Right renal cortex interstitium (tissue), 3 donors: ENCODE results near the gene IGFN1. TPM values are rescaled to one million over a fixed set of nuclear protein-coding genes. Genes with fewer than 3 reads are reported as not detected.

Source experiments
- DNase-seq, 3 donors: peaks; one replicate each; pipeline ENCODE4 v3.0.0-alpha.2; 2013; ENCODE audit warnings: low read depth in 3 of 3, low spot score in 2 of 3
- polyA plus RNA-seq, 3 donors: library from polyadenylated mRNA; unstranded; fragments of 120-200 nt; gene quantifications; one replicate each; pipeline ENCODE4 v1.2.1, GENCODE V29; 2013; ENCODE audit not compliant: insufficient read length in 3 of 3

Gene IGFN1
- polyA plus RNA-seq, 3 donors: 0.13 to 0.42 (median 0.29) TPM

- DNase-seq: no peak
These were observed 71.3 kb downstream of the IGFN1 start for GRCh38 chr1:201261771-201262547.

- no peak for DNase-seq
These were observed 72.5 kb downstream of the IGFN1 start for GRCh38 chr1:201262963-201263608.

DNA sequence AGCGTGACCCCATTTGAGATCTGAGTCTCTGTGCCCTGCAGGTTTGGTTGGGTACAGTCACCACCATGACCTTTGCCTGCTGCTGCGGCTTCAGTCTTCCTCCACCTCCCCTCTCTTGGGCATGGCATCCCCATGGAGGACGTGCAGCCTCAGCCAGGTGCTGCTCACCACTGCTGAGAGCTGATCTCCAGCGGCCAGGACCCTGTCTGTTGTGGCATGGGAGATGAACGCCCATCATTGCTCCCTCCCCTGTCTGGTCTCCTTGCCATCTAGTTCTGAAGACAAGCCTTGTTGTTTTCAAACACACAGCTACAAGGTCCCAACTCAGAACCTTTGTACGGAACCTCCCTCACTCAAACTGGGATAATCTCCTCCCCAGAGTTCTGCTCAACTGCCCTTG lies 73.4 kb downstream of the IGFN1 start:
- DNase-seq: no peak

DNA sequence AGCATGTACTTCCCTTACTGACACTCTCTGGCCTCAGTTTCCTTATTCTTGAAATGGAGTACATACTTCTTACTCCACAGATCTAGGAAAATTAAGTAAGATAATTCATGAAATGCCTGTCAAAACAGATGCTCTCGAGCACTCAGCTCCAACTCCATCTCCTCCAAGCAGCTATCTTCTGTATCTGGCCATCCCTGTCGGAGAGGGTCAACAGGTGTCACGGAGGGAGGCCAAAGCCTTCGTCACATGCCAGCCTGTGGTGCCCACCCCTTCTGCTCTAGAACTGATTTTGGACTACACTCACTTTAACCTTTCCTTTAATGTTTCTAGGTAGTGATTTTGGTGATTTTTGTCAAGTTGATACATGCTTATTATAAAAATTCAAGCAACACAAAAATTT lies 73.9 kb downstream of the IGFN1 start:
- no peak for DNase-seq

DNA sequence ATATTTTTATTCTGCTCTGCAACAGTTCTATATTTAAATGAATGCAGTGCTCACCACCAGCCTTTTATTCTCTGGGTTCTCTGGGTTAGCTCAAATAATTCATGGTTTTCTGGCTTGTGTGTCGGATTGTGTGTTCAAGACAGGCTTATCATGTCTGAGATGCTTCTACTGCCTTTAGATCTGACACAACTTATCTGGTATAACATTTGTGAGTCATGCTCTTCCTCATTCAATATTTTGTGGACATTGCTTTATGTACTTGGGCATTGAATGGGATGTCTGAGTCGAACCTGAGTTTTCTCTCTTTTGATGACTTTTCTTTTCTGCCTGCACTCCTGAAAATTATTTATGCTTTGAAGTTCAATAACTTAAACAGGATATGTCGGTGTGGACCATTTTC lies 75.1 kb downstream of the IGFN1 start:
- no peak for DNase-seq

DNA sequence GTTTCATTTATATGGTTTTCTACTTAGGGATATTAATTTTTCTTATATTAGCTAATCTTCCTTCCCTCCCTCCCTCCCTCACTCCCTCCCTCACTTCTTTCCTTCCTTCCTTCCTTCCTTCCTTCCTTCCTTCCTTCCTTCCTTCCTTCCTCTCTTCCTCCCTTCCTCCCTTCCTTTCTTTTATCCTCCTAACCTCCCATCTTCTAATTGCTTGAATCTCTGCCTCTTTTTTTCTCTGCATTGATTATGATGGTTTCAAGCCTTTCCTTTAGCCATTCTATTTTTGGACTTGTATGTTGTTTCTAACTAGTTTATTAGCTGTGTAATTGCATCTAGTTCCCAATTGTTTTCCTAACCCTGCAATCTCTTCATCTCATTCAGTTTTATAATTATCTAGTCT lies 75.7 kb downstream of the IGFN1 start:
- DNase-seq: no peak

GRCh38 chr1:201266774-201267173 lies 76.2 kb downstream of the IGFN1 start:
- DNase-seq: no peak

- no peak for DNase-seq
These were observed 77.0 kb downstream of the IGFN1 start for GRCh38 chr1:201267481-201268229.

GRCh38 chr1:201268604-201269151 lies 78.1 kb downstream of the IGFN1 start:
- DNase-seq: no peak

DNA sequence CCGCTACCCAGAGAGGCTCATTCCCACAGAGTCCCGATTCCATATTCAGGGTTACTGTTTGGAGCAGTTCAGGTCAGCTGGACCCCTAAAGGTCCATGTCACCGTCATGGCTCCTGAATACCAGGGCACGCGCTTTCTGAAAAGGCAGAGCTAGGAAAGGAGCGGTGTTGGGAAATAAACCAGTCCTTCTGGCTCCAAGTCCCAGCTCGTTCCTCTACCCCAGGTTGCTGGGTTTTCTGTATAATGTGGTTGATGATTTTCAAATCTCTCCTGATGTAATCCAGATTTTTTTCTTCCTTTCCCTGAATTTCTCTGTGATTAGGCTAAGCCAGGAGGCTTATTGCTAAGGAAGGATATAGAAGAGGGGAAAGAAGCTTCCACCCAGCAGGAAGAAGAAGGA lies 78.7 kb downstream of the IGFN1 start:
- DNase-seq: no peak

- DNase-seq: no peak
These were observed 79.3 kb downstream of the IGFN1 start for GRCh38 chr1:201269900-201270410.

- no peak for DNase-seq
These were observed 80.2 kb downstream of the IGFN1 start for GRCh38 chr1:201270616-201271390.

GRCh38 chr1:201272799-201273198 lies 82.2 kb downstream of the IGFN1 start:
- no peak for DNase-seq

GRCh38 chr1:201274616-201275252 lies 84.1 kb downstream of the IGFN1 start:
- no peak for DNase-seq

GRCh38 chr1:201275253-201275666 lies 84.6 kb downstream of the IGFN1 start:
- no peak for DNase-seq

DNA sequence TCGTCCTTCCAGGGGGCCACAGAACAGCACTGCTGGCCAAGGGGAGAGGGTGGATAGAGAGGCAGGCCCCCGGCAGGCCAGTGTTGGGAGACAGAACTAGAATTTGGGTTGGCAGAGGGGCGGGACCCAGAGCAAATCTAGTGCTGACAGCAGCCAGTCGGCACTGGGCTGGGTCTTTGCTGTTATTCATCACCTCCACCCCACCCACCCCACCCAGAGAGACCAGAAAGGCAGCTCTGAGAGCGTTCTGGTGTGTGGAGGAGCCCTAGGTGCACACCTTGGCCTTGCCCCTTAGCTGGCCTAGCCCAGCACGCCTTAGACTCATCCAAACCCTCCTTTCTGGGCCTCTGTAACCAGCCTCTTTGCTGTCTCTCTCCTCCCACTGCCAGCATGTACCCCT lies 86.3 kb downstream of the IGFN1 start:
- DNase-seq: no peak

DNA sequence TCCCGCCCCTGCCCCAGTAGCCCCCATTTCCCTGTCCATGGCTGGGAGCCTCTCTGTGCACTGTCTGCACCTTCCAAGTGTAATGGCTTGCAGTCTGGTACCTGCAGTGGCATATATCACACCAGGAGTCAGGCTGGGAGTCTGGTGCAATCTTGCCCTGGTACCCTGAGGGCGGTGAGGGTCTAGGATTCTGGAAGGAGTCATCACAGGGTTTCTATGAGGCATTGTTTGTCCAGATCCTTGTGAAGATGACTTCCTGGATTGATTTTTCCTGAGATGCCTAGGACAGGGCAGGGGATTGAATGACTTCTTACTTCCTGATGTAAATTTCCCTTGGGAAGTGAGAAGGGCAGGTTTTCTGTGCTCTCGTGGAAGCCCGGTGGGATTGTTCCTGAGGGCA lies 86.8 kb downstream of the IGFN1 start:
- no peak for DNase-seq
